Mononuclear cell (primary cell): Measurements from ENCODE around the gene LDAH. TPM values are rescaled to one million over a fixed set of nuclear protein-coding genes. Genes with fewer than 3 reads are reported as not detected.

Experiments
- H3K27me3 ChIP-seq: 2 replicates; pipeline ENCODE4 v1.6.0; 2011; ENCODE audit warnings: low read length, control low read depth; ENCODE audit not compliant: insufficient read depth
- H3K4me1 ChIP-seq: 2 replicates; pipeline ENCODE4 v1.5.1; 2011; ENCODE audit warnings: mild to moderate bottlenecking, low read length, control low read depth; ENCODE audit not compliant: insufficient read depth
- H3K4me3 ChIP-seq: 2 replicates; pipeline ENCODE4 v1.5.1; 2011; ENCODE audit warnings: mild to moderate bottlenecking, low read length, moderate library complexity
- H3K9me3 ChIP-seq: 2 replicates; pipeline ENCODE4 v1.5.1; 2011; ENCODE audit warnings: low read depth, mild to moderate bottlenecking, control low read depth, low read length
- total RNA-seq: library from RNA; depleted of rRNA; stranded (reverse); fragments of >200 nt; gene quantifications from one replicate; pipeline ENCODE4 v1.2.3, GENCODE V29; 2012

Gene LDAH
- total RNA-seq = 5.2 TPM

DNA sequence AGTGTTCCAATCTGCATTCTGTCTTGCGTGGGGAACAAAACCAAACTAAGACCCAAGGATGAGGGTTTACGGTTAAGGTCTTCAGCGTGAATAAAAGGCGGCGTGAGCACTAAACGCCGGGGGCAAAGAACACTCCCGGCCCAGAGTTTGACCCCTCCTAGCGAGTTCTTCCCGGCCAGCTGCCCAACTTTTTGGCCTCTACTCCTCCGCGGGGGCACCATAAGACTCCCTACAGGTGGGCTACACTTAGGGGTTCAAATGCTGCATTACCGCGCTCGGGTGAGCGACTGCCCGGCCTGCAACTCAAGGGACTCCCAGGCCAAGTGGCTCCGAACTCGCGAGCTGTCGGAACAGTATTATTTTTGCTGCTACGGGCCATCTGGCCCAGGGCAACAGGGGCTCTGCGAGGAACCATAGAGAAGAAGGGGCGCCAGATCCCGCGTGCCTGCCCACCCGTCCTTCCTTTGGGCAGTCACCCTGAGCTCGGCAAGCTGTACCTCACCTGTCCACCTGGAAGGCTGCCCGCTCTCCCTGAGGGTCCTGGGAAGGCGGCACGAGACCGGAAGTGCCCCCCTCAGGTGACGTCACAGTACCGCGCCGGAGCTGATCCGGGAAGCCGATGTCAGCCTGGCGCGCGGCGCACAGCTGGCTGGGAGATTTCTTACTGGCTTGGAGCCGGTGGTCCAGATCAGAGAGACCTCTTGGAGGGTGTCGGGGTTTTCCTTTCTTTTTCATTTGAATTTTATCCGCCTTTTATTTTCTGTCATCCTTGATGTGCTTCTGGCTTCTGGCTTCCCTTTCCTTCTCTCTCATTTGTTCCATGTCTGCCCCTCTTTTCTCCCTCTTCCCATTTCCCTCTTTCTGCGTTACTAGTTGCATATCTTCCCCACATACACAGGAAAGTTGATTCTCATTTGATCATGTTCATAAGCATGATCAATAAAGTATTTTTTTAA, at the start of gene LDAH:
LDAH (minus strand) TSS at position 567 of the 956 bp plus-strand sequence. CDS start 21,638 bp downstream, outside the sequence.
- peaks cover 4% of the 10 kb centered on the region for H3K27me3 ChIP-seq
- H3K4me1 ChIP-seq = peaks cover 8% of the 10 kb centered on the region
- H3K4me3 ChIP-seq = peak within 1 kb of the TSS; percentile 66
- no peaks in the 10 kb centered on the region for H3K9me3 ChIP-seq

- Histone ChIP-seq H3K27me3 (peaks cover 5% of the 10 kb centered on the region), H3K9me3 (no peaks in the 10 kb centered on the region), H3K4me1 (no peaks in the 10 kb centered on the region), H3K4me3 (no peak overlapping the region)
These were observed 45.5 kb upstream of the LDAH start for GRCh38 chr2:20868377-20868776.

GRCh38 chr2:20862850-20863249, 39.9 kb upstream of the LDAH start:
- Histone ChIP-seq H3K27me3 (peaks cover 21% of the 10 kb centered on the region), H3K4me1 (no peaks in the 10 kb centered on the region), H3K9me3 (no peaks in the 10 kb centered on the region), H3K4me3 (no peak overlapping the region)

DNA sequence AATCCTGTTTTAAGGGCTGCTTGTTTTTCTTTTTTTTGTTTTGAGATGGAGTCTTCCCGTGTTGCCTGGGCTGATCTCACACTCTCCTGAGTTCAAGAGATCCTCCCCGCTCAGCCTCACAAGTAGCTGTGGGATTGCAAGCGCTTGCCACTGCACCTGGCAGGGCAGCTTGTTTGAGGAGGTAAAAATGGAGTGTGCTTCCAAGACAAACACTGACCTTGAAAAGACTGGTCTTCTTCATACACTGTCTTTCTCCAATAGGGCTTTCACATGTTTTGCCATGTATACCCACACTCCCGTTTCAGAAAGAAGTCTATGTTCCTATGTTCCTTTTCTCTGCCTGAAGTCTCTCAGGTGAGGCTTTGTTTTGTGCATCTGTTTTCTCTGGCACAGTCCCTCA, 32.6 kb upstream of the LDAH start:
- H3K4me1 ChIP-seq = no peaks in the 10 kb centered on the region
- no peak overlapping the region for H3K4me3 ChIP-seq
- no peaks in the 10 kb centered on the region for H3K9me3 ChIP-seq
- H3K27me3 ChIP-seq = peaks cover 3% of the 10 kb centered on the region

DNA sequence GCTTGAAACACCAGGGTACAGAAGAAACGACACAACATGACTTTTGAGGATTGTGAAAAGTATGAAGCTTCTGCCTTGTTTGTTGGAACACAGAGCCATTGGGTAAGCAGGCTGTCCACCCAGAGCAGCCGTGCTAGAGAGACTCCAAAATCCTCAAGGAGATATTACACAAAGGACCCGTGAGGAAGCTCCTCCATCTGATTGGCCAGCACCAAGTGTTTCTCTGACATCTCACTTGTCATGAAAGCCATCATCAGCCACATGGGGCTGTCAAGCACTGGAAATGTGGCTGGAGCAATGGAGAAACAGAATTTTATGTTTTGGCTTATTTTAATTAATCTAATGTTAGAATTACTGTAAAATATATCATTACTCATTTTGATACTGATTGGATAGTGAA, 29.8 kb upstream of the LDAH start:
- Histone ChIP-seq H3K4me3 (no peak overlapping the region), H3K9me3 (no peaks in the 10 kb centered on the region), H3K4me1 (no peaks in the 10 kb centered on the region), H3K27me3 (no peaks in the 10 kb centered on the region)

DNA sequence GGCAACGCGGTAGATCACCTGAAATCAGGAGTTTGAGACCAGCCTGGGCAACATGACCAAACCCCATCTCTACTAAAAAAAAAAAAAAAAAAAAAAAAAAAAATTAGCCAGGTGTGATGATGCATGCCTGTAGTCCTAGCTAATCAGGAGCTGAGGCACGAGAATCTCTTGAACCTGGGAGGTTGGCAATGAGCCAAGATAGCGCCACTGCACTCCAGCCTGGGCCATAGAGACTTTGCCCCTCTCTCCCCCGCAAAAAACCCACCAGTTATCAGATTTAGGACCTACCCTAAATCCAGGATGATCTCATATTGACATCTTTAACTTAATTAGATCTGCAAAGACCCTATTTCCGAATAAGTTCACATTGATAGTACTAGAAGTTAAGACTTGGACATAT, 29.2 kb upstream of the LDAH start:
- no peak overlapping the region for H3K4me3 ChIP-seq
- H3K27me3 ChIP-seq = no peaks in the 10 kb centered on the region
- H3K4me1 ChIP-seq = no peaks in the 10 kb centered on the region
- no peaks in the 10 kb centered on the region for H3K9me3 ChIP-seq

DNA sequence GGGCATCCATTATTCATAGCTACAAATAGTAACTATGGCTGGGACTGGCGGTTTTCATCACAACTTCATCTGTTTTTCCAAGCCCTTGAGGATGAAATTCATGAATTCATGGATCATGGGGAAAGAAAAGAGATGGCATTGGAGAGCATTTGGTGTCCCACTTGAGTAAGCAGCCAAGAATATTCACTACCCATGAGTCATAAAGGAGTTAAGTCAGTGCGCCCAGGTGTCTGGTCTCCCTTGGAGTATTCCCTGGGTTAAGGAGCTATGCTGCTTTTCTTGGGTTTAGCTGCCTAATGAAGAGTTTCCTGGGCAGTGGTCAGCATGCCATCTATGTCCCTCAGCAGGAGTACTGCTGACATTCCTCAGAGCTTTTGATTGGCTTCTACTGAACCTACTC, 21.3 kb upstream of the LDAH start:
- Histone ChIP-seq H3K4me3 (no peak overlapping the region), H3K27me3 (peaks cover 9% of the 10 kb centered on the region), H3K4me1 (no peaks in the 10 kb centered on the region), H3K9me3 (no peaks in the 10 kb centered on the region)

DNA sequence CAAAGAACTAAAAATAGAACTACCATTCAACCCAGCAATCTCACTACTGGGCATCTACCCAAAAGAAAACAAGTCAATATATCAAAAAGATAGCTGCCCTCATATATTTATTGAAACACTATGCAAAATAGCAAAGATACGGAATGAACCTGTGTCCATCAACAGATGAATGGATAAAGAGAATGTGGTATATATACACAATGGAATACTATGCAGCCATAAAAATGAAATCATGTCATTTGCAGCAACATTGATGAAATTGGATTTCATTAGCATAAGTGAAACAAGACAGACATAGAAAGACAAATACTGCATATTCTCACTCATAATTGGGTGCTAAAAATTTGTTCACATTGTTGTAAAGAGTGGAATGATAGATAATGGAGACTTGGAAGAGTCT, 16.2 kb upstream of the LDAH start:
- H3K27me3 ChIP-seq = peaks cover 33% of the 10 kb centered on the region
- H3K9me3 ChIP-seq = no peaks in the 10 kb centered on the region
- H3K4me3 ChIP-seq = no peak overlapping the region
- no peaks in the 10 kb centered on the region for H3K4me1 ChIP-seq

DNA sequence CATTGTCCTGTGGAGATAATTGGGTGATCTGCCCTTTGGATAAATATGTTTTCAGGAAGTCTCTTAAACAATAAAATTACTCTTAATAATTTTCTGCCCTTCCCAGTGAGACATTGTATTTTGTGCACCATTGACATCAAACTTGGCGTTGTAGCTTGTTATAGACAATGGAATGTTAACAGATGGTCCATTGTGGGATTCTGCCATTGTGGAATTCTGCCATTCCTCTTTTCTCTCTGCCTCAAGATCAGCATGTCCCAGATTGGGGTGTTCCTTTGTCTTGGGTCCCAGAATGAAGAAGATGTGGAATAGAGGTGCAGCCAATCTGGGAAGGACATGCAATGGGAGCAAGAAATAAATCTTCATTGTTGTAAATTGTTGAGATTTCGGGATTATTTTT, 15.1 kb upstream of the LDAH start:
- Histone ChIP-seq H3K4me3 (no peak overlapping the region), H3K4me1 (no peaks in the 10 kb centered on the region), H3K9me3 (no peaks in the 10 kb centered on the region), H3K27me3 (peaks cover 33% of the 10 kb centered on the region)

- Histone ChIP-seq H3K9me3 (no peaks in the 10 kb centered on the region), H3K27me3 (peaks cover 40% of the 10 kb centered on the region), H3K4me1 (no peaks in the 10 kb centered on the region), H3K4me3 (no peak overlapping the region)
These were observed 13.6 kb upstream of the LDAH start for GRCh38 chr2:20836521-20836920.

- H3K4me1 ChIP-seq = no peaks in the 10 kb centered on the region
- H3K9me3 ChIP-seq = no peaks in the 10 kb centered on the region
- H3K4me3 ChIP-seq = no peak overlapping the region
- peaks cover 35% of the 10 kb centered on the region for H3K27me3 ChIP-seq
These were observed 11.4 kb upstream of the LDAH start for GRCh38 chr2:20834331-20834730.

- Histone ChIP-seq H3K27me3 (peaks cover 20% of the 10 kb centered on the region), H3K9me3 (no peaks in the 10 kb centered on the region), H3K4me1 (no peaks in the 10 kb centered on the region), H3K4me3 (no peak overlapping the region)
These were observed 9.7 kb upstream of the LDAH start for GRCh38 chr2:20832606-20833005.

DNA sequence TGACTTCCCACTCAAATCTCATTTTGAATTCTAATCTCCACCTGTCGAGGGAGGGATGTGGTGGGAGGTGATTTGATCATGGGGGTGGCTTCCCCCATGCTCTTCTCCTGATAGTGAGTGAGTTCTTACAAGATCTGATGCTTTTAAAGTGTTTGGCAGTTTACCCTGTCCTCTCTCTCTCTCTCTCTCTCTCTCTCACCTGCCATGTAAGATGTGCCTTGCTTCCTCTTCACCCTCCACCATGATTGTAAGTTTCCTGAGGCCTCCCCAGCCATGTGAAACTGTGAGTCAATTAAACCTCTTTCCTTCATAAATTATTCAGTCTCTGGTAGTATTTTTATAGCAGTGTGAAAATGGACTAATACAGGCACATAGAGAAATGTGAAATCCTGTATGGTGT, 7.0 kb upstream of the LDAH start:
- Histone ChIP-seq H3K4me3 (no peak overlapping the region), H3K9me3 (no peaks in the 10 kb centered on the region), H3K27me3 (peaks cover 10% of the 10 kb centered on the region), H3K4me1 (no peaks in the 10 kb centered on the region)

DNA sequence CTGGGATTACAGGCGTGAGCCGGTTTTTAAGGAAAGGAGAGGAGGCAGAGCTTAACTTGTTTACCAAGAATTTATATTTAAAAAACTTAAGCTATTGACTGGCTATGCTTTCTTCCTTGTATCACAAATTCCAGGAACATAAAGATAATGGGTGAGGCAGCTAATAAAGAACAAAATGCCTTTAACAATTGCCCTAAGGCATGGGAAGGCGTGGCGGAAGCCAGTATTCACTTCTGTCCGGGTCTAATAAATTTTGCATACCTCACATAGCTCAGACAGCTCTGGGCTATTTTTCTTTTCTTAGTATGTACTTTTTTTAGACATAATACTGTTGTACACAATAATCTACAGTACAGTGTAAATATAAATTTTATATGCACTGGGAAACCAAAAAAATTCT, 1.0 kb upstream of the LDAH start:
- Histone ChIP-seq H3K9me3 (no peaks in the 10 kb centered on the region), H3K27me3 (peaks cover 4% of the 10 kb centered on the region), H3K4me1 (peaks cover 8% of the 10 kb centered on the region), H3K4me3 (no peak overlapping the region)

DNA sequence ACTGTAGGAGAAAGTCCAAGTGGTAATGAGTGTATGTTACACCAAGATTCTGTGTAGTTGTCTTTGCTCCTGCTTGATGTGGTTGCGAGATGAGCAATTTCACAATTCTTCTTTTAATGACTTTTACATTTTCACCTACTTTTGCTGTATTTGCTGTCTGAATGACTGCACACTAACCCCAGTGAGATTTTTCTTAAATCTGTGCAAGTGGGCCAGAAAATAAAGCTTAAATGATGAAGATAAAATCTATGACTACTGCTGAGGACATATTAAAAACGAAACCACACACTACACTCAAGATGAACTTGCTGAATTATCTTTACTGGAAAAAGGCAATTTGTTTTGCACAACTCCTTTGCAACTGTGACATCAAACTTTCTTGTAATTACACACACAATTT, 4.1 kb downstream of the LDAH start:
- Histone ChIP-seq H3K4me3 (no peak overlapping the region), H3K27me3 (no peaks in the 10 kb centered on the region), H3K4me1 (peaks cover 8% of the 10 kb centered on the region), H3K9me3 (no peaks in the 10 kb centered on the region)

DNA sequence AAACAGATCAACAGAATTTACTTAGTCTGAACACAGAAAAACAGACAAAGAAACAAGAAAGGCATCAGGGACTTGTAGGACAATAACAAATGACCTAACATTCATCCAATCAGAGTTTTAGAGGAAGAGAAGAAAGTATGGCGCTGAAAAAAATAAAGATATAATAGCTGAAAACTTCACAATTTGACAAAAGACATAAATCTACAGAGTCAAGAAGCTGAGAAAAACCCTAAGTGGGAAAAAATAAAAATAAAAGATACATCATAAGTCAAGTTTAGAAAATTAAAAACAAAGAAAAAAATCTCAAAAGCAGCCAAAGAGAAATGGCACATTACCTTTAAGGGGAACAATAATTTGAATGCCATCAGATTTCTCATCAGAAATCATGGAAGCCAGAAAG, 7.7 kb downstream of the LDAH start:
- H3K4me3 ChIP-seq = no peak overlapping the region
- H3K9me3 ChIP-seq = no peaks in the 10 kb centered on the region
- H3K27me3 ChIP-seq = no peaks in the 10 kb centered on the region
- H3K4me1 ChIP-seq = no peaks in the 10 kb centered on the region
